GM21737 (cell line): ENCODE measurements around the gene LYRM4.
A peak's percentile ranks its signal among the peaks of the same experiment; 100 is the strongest.

Experiments used
- ATAC-seq: cut with Tn5 transposase; IDR thresholded peaks from one replicate; pipeline ENCODE4 v1.9.1; 2021; ENCODE audit warnings: mild to moderate bottlenecking, moderate library complexity; ENCODE audit not compliant: unreplicated experiment

Gene LYRM4

DNA sequence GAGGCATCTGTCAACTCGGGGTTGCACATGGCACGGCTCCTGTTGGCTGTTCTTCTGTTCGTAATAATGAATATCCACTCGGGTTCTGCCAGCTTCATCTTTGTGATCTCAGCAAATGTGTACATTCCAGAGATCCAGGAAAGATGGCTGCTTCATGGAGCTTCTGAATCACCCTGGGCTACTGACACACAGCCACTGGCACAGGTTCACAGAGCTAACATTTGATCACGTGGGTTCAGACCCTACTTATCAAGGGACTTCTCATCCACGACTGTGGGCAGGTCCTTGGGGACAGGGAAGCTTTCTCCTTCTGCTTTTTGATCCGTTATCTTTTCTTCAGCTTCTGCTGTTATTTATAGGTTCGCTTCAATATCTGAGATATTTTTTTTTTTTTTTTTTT is 157.5 kb downstream of the LYRM4 start:
- ATAC-seq = no peak

DNA sequence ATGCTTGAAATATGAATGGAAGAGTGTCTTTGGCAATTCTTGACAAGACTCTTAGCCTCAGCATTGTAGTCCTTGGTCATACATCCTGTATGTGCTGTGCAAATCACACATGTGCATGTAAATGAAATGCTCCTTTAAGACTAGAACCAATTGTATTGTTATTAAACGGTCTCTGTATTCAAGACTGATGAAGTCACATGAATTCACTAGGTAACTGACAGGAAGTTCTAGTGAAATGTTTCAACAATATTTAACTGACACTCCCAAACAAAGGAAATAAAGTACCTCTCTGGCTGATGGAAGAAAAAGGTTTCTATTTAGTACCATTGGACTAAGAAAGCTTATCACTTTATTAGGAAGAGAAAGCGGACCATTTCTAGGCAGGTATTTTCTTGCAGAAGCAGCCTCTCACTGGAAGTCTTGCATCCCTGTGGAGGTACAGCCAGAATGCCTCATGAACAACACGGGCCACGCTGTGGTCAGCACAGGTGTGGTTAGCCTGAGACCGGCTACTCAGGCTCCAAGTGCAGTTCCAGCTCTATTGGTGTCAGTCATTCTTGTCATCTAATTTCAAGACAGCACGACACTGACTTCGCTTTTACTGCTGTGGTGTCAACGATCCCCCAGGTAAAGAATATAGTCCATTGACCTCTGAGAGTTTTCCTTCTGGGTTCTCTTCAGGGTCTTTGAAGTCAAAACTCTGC is 158.3 kb downstream of the LYRM4 start:
- ATAC-seq = no peak

DNA sequence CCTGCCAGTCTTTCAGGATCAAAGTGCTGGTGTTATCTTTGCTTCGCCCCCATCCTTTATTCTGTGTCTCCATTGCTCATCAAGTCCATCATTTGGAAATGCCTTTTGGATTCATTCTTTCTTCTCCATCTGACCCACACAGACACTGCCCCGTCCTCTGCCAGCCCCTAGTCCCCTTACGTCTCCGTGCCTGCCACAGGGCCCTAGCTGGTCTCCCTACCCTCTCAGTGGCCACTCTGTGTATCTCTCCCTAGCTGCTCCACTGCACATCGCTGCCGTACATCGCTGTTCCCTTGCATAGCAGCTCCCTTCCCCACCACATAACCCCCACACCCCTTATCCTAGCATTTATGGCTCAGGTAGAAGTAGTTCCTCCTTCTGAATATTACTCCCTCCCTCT is 159.9 kb downstream of the LYRM4 start:
- no peak for ATAC-seq

DNA sequence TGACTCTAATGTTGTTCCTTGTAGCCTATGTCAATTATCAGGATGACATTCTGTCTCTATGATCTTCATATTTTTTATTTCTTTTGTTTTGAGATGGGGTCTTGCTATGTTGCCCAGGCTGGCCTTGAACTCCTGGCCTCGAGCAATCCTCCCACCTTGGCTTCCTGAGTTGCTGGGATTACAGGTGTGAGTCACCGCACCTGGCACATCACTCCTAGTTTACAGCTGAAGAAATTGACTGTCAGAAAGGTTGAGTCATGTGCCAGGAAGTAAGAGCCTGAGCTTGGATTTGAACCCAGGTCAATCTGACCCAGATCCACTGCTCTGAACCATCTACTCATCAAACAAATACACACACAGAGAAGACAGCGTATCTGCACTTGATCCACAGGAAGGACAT is 161.2 kb downstream of the LYRM4 start:
- no peak for ATAC-seq

DNA sequence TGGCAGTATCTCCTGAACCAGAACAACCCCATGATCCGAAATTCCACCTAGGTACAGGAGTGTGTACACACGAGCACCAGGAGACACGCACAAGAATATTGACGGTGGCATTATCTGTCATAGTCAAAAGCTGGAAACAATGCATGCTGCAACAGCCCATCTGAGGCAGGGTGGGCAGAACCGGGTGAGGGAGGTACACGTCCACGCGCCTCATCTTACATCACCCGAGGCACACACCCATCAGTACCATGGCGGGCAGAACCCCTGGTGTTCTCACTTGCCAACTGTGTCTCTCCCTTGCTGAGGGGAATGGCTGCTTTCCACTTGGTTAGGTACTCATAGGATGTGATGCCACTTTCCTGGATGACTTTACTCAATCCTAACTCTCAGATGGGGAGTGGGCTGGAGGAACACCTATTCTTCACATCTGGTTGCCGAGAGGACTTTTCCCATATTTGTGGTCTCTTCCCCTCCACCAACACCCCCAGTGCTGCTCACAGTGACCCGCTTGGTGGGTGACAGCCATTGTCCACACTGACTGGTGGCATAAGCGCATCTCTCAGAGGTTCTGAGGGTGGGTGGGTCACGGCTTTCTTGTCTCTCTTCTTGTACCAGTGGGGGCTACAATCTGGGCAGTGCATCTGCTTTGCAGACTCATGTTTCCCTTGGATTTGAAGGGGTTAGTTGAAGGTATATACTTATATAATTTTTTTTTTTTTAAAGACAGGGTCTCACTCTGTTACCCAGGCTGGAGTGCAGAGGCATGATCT is 162.1 kb downstream of the LYRM4 start:
- no peak for ATAC-seq

DNA sequence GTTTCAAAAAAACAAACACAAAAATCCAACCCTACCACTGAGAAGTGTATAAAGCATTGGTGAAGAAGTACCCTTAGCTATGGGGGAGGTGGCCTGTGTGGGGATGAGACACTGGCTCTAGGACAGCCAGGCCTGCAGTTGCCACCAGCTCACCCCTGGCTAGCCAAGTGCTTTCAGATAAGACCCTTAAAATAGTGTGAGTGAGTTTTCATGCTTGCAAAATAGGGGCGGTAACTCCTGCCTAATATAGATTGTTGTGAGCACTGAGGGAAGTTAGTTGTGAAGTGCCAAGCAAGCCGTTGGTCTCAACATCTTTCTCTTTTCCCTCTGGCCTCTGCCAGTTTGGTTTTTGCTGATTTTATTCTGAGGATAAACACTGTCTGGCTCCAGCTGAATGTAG is 164.3 kb downstream of the LYRM4 start:
- ATAC-seq = no peak

DNA sequence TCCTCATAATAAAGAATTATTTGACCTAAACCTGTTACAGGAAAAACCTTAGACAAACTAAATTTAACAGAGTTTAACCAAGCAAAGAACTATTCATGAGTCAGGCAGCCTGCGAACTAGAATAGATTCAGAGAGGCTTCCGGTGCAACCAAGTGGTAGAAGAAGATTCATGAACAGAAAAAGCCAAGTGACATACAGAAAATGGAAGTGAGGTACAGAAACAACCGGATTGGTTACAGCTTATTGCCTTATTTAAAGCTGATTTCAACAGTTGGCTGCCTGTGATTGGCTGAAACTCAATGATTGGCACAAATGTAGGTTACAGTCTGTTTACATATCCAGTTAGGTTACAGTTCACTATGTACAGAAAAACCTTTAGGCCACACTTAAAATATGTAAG is 165.5 kb downstream of the LYRM4 start:
- ATAC-seq = peak; percentile 85

DNA sequence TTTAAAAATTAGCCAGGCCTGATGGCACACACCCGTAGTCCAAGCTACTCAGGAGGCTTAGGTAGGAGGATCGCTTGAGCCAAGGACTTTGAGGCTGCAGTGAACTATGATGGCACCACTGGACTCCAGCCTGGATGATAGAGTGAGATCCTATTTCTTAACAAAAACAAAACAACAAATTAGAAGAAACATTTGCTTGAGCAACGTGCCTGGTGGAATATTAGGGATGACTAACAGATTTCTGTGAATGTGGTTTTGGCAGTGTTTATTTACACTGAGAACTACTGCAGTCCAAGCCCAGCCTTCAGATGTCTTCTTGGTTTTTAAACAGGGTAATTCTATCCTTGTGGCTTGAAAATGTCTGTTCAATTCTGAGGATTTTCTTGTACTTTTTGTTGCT is 166.4 kb downstream of the LYRM4 start:
- no peak for ATAC-seq

DNA sequence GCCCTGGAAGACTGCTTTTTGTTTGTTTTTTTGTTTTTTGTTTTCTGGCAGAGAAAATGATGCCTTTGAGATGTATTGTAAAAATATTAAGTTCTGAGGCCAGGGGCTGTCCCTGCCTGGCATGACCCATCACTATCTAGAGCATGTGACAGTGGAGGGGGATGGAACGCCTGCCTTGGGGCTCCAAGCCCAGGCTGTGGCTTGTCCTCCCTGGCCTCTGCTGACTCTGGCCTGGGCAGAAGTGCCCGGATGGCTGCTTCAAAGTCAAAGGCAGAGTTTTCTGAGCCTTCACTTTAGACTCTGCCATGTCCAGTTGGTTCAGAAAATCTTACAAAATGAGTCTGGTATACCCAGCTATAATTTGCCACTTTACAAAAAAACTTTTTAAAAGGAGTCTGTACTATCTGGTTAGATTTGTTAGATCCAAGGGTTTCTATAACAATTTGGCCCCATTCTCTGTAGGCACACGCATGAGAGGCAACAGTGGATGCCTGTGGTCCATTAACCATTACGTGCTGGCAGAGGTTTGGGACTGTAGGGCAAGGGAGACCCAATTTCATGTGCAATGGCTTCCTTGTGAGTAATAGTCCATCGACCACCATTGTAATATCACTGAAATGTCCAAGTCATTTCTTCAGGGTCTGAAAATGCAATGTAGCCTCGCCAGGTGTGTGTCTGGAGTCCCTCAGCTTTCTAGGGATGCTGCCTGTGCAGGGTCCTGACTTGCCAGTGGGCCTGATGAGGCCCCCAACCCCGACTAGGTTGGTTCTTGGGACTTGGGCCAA is 167.3 kb downstream of the LYRM4 start:
- no peak for ATAC-seq

DNA sequence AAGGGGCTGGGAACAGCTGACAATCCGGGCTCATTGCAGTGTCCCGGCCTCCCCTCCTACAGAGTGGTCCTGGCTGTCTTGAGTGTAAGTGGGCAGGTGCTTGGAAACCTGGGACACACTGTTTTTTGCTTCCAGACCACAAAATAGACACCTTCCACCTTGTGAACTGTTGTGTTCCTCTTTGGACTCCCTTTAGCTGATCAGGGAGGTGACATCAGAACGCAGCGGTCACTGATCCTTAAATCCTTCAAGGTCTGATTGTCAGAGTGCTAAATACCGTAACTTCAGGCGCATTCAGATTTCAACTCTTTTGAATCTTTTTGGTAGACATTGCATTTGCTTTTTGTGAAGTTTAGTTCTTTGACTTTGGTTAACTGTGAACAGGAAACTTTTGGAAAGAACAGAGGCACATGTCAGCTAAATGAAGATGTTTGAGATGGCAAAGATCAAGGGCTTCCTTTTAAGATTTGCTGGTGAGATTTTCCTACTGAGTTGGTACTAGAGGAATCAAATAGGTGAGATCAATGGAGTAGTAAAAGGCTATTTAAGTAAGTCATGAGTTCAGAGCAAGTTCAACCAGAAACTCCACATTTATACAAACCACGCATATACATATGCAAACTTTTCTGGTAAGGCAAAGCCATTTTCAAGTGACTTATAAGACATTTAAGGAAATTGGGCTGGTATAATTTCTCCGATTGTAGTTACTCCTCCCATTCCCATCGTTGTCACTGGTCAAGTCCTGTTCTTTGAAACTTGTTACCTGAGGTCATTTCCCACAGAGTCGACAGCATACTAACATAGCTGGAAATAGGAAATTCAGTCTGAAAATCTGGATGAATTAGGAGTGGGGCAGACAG is 169.3 kb downstream of the LYRM4 start:
- ATAC-seq = no peak

DNA sequence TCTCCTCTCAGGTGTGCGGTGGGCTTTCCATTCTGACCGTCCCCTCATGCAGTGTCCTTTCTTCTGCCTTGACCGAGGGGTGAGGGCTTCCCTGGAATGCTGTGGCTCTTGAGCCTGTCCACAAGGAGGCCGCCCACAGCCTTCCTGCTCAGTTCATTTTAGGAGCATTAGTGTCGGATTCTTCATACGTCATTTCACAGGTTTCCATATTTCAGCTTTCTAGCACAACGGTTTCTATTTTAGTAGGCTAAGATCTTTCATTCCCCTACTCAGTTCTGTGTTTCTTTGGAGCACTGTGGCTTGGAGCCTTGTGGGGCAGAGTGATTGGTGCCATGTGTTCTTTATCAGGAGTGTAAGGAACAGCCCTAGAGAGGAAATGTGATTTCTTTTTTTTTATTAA is 170.1 kb downstream of the LYRM4 start:
- no peak for ATAC-seq

DNA sequence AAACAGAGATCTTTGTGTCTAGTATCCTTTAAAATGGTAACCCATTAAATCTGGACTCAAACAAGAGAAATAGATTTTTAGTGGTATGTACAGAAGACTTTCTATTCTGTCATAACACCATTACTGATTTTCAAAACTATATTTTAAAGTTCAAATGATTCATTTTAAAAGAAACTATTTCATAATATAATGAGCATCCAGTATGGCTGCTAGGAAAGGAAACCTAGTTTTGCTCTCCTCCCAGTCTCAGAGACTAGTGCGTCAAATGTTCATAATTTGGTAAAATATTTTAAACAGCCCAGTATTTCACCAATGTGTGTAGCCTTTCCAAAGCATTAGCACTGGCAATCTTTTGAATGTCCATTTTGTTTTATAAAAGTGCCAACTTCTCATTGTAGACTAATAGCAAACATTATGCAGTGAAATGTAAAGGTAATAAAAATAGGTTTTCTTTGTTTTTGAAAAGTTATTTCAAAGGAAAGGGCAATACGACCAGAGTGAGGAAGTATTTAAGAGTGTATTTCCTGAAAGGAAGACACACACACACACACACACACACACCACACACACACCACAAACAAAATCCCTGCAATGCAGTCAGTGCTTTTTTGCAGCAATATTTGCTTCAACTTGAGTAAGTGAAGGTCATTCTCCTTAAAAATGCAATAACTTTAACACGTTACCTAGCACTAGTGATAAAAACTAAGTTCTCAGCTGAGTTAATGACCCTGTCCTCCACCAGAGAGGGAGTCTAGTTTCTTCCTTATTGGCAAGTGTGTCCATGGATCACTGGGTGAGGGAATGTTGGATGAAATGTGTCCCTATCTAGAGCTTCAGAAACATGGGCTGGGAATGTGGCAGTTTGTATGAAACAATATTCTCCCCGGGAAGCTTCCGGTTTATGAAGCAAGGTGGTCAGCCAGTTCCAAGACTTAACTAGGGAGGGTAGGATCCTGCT is 171.0 kb downstream of the LYRM4 start:
- ATAC-seq = no peak

DNA sequence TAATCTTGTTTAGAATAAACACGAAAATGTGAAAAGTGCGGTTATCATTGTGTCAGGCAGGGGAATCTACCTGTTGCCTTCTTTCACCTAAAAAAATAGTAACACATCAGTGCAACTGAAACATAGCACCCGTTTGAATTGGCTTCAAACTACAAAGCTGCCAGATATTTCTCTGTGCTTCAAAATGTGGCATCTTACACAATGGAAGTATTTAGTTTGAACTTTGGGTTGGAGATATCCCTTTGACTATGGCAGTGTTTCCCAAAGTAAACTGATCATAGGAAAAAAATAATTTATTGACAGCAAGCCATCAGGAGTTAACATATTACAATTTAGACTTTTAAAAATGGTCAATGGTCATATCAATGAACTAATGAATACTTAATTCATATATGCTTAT is 172.0 kb downstream of the LYRM4 start:
- ATAC-seq = no peak

DNA sequence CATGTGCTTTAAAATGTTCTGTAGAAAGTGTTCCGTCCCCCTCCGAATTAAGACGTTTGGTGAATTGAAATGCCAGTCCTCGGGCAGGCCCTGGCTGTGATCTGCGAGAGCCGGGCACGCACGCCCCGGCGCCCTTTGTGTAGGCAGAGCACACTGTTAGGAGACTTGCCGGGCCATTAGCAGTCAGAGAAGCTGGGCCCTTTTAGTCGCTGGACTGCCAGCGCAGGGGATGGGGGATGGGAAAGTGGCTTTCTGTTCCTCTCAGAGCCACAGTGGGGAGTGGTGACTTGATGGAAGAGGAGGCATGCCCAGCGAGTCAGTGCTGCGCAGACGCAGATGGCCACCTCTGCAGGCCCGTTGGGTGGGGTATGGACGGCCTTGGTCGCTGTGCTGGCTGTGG is 173.4 kb downstream of the LYRM4 start:
- no peak for ATAC-seq

DNA sequence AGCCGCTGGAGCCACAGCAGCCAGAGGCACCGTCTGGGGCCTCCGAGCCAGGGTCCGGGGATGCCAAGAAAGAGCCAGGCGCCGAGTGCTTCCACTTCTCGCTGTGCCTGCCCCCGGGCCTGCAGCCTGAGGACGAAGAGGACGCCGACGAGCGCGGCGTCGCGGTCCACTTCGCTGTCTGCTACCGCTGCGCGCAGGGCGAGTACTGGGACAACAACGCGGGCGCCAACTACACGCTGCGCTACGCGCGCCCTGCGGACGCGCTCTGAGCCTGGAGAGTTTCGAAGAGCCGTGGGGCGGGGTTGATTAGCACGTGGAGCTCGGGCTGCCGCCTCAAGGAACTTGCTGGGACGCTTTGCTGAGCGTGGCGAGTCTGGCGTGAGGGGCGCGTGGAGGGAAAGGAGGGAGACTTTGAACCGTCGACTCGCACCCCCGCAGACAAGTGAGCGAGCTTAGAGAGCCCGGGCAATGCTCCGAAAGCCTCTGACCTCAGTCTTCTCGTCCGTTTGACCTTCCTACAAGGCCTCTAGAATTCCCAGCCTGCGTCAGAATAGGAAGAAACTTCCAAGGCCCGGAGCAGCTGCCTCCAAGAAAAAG is 174.4 kb downstream of the LYRM4 start:
- ATAC-seq = no peak

DNA sequence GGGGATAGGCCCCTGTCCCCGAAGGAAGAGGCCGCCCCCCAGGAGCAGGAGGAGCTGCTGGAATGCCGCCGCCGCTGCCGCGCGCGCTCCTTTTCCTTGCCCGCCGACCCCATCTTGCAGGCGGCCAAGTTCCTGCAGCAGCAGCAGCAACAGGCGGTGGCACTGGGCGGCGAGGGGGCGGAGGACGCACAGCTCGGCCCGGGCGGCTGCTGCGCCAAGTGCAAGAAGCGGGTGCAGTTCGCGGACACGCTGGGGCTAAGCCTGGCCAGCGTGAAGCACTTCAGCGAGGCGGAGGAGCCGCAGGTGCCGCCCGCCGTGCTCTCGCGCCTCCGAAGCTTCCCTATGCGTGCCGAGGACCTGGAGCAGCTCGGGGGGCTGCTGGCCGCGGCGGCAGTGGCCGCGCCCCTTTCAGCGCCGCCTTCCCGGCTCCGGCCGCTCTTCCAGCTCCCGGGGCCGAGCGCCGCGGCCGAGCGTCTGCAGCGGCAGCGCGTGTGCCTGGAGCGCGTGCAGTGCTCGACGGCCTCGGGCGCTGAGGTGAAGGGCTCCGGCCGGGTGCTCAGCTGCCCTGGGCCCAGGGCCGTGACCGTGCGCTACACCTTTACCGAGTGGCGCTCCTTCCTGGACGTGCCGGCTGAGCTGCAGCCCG is 175.0 kb downstream of the LYRM4 start:
- ATAC-seq = peak; percentile 13

DNA sequence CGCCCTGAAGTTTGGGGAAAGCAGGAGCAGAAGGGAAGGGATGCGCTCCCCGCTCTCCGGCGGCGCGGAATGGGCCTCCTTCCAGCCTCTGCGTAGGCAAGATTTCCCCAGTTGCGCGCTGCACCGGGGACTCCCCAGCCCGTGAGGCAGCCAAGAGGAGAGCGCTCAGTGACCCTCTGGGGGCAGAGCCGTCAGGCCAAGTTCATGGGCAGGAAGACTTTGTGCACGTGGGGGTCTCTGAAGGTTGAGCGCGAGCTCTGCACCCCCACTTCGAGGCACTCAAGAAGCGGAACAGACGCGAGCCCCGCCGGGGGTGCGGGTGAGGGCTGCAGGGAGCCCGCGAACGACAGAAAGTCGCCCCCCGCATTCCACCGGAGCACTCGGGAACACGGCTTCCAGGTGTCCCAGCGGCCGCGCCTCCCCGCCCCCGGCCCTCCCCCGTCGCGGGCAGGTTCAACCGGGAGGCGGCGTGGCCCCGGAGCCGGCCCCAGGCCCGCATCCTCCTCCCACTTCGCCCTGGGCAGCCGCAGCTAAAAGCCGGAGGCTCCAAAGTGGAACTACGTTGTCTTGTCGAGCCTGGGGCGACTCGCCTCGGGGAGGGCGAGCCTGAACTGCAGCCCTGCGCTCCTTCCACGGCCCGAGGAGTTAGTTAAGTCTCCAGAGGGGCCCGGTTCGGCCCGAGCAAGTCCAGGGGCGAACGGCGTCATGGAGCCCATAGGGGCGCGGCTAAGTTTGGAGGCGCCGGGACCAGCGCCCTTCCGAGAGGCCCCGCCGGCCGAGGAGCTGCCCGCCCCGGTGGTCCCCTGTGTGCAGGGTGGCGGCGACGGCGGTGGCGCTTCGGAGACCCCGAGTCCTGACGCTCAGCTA is 175.7 kb downstream of the LYRM4 start, which contains the start of gene PPP1R3G:
TSS of gene PPP1R3G (plus strand) at position 561 of the 867 bp plus-strand sequence. CDS start at position 706, 145 bp downstream.
- ATAC-seq = peak; percentile 44

DNA sequence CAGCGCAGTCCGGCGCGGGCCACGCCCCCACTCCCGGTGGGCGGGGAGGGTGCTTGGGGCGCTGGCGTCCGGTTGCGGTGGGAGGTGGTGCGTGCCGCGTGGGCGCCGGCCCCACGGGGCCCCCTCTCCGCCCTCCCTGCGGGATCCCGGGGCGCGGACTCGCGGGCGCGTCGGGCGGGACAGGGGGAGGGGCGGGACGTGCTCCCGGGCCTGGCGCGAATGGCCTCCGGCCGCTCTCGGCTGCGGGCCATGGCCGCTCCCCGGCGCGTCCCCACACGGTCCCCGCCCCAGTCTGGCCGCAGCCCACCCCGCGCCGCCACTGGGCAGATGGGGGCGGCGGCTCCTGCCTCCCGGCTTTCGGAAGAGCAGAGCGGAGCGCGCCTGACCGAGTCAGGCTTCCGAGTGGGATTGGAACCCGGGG is 176.4 kb downstream of the LYRM4 start:
- peak; percentile 40 for ATAC-seq
